ENCODE data around the gene LIPJ.

The LIPJ gene

DNA sequence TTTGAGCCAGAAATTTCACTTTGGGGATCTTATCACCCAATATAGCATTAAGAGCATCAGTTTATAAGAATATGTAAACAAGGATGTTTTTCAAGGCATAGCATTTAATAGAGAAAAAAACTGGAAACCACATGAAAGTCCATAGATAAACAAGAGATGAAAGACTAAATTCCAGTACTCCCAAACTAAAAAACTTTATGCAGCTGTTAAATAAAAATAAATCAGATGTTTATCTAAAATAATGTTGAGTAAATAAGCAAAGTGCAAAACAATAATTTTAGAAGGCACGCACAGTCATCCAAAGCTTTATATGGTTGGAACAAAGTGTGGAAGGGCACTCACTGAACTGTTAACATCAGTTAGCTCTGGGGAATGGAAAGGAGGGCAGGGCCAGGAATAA is 24.4 kb upstream of the LIPJ start:
- no peak for DNase-seq
- no peaks in the 10 kb centered on the region for H3K4me1 Mint-ChIP-seq
- H3K4me3 Mint-ChIP-seq: no peak overlapping the region
- peaks cover 4% of the 10 kb centered on the region for H3K27me3 Mint-ChIP-seq
- CTCF ChIA-PET: interaction anchor here (1.0 to 1.1 kb wide), 2 partner anchors 9 to 21 kb away, joined by 3 to 4 read pairs; partner anchors contain the start of gene RNLS
- no peaks in the 10 kb centered on the region for H3K9me3 Mint-ChIP-seq
- no peak overlapping the region for H3K27ac Mint-ChIP-seq
- H3K36me3 Mint-ChIP-seq: no peaks in the 10 kb centered on the region

GRCh38 chr10:88565072-88565471 is 21.5 kb upstream of the LIPJ start:
- CTCF ChIA-PET: interaction anchor here (0.5 to 2.1 kb wide), 10 partner anchors 10 to 649 kb away, joined by 3 to 6 read pairs (median 4); partner anchors contain the start of gene RNLS
- no peaks in the 10 kb centered on the region for H3K4me1 Mint-ChIP-seq

DNA sequence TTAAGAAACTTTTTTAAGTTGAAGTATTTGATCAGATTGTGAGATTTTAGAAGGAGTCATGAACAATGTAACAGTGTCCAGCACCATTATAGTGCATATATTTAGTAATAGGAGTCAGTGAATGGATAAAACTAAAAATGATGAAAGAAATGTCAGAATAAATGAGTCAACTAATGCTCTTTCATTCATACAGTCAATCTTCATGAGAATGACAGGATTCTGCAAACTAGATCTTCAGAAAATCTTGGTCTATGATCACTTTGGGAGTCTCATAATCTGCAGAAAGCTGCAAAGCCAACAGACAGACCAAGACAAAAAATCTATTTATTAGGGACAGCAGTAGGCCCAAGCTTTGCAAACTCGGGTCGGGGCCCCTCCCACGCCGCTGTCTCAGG is 4.2 kb upstream of the LIPJ start:
- DNase-seq: no peak
- Mint-ChIP-seq H3K4me1 (peaks cover 14% of the 10 kb centered on the region), H3K27me3 (peaks cover 20% of the 10 kb centered on the region), H3K27ac (peak overlapping the region; percentile 85), H3K4me3 (peak overlapping the region; percentile 82), H3K9me3 (no peaks in the 10 kb centered on the region), H3K36me3 (no peaks in the 10 kb centered on the region)
- CTCF ChIA-PET: interaction anchor here (0.8 to 1.8 kb wide), 10 partner anchors 10 to 722 kb away, joined by 3 to 6 read pairs (median 4); partner anchors contain the start of gene LIPN

More at GRCh38 chr10:88565072-88565471, 21.5 kb upstream of the LIPJ start:
- Mint-ChIP-seq H3K36me3 (no peaks in the 10 kb centered on the region), H3K4me3 (no peak overlapping the region), H3K9me3 (no peaks in the 10 kb centered on the region), H3K27me3 (peaks cover 4% of the 10 kb centered on the region), H3K27ac (no peak overlapping the region)
- DNase-seq: no peak

GRCh38 chr10:88582806-88583583 is 3.6 kb upstream of the LIPJ start, which contains the start of gene RNLS:
TSS of gene RNLS (minus strand) at chr10:88583318.
- Mint-ChIP-seq H3K36me3 (no peaks in the 10 kb centered on the region), H3K27ac (peak within 1 kb of the TSS; percentile 85), H3K4me3 (peak within 1 kb of the TSS; percentile 82), H3K4me1 (peaks cover 14% of the 10 kb centered on the region), H3K9me3 (no peaks in the 10 kb centered on the region), H3K27me3 (peaks cover 20% of the 10 kb centered on the region)
- CTCF ChIA-PET: interaction anchor here (0.7 to 1.8 kb wide), 14 partner anchors 9 to 722 kb away, joined by 3 to 6 read pairs (median 4); partner anchors contain the start of gene LIPN
- DNase-seq: peak; percentile 74

GRCh38 chr10:88583584-88583957 is 3.0 kb upstream of the LIPJ start:
- Mint-ChIP-seq H3K9me3 (no peaks in the 10 kb centered on the region), H3K36me3 (no peaks in the 10 kb centered on the region), H3K27me3 (peaks cover 20% of the 10 kb centered on the region), H3K4me1 (peaks cover 14% of the 10 kb centered on the region), H3K27ac (peak overlapping the region; percentile 85), H3K4me3 (peak overlapping the region; percentile 82)
- no peak for DNase-seq
- CTCF ChIA-PET: interaction anchor here (0.7 to 1.8 kb wide), 11 partner anchors 9 to 723 kb away, joined by 3 to 6 read pairs (median 4); partner anchors contain the start of gene LIPN

GRCh38 chr10:88592381-88592780 is 5.8 kb downstream of the LIPJ start:
- H3K36me3 Mint-ChIP-seq: no peaks in the 10 kb centered on the region
- no peak for DNase-seq
- no peaks in the 10 kb centered on the region for H3K9me3 Mint-ChIP-seq
- H3K27ac Mint-ChIP-seq: no peak overlapping the region
- CTCF ChIA-PET: interaction anchor here (1.2 kb wide), 1 partner anchor 9 kb away, joined by 5 read pairs; the partner anchor contains the start of gene RNLS
- H3K27me3 Mint-ChIP-seq: no peaks in the 10 kb centered on the region
- H3K4me1 Mint-ChIP-seq: no peaks in the 10 kb centered on the region
- H3K4me3 Mint-ChIP-seq: no peak overlapping the region

DNA sequence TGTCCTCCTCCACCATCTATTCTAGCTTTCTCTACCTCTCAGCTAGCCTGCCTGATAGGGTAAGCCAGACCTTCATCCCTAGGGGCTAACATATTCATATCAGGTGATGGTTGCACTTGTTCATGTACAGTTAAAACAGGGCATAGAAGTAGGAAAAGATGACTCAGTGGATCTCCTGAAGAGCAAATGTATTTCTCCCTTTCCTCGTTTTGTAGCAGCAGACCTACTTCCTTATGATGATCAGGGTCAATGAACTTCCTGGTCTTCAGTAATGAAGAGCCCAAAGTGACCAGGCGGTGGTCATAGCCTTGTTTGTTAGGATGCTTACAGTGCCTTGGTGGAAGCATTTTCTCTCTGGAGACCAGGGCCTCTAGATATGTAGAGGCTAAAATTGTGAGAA is 6.3 kb downstream of the LIPJ start:
- Mint-ChIP-seq H3K4me3 (no peak overlapping the region), H3K4me1 (no peaks in the 10 kb centered on the region), H3K27me3 (no peaks in the 10 kb centered on the region), H3K9me3 (no peaks in the 10 kb centered on the region), H3K27ac (no peak overlapping the region), H3K36me3 (no peaks in the 10 kb centered on the region)
- CTCF ChIA-PET: interaction anchor here (1.2 kb wide), 1 partner anchor 10 kb away, joined by 5 read pairs; the partner anchor contains the start of gene RNLS
- DNase-seq: no peak

- Mint-ChIP-seq H3K36me3 (no peaks in the 10 kb centered on the region), H3K27ac (no peak overlapping the region), H3K4me3 (no peak overlapping the region), H3K9me3 (no peaks in the 10 kb centered on the region), H3K4me1 (no peaks in the 10 kb centered on the region), H3K27me3 (no peaks in the 10 kb centered on the region)
- DNase-seq: no peak
- CTCF ChIA-PET: no interaction called here
These were observed 7.9 kb downstream of the LIPJ start for GRCh38 chr10:88594482-88594881.

DNA sequence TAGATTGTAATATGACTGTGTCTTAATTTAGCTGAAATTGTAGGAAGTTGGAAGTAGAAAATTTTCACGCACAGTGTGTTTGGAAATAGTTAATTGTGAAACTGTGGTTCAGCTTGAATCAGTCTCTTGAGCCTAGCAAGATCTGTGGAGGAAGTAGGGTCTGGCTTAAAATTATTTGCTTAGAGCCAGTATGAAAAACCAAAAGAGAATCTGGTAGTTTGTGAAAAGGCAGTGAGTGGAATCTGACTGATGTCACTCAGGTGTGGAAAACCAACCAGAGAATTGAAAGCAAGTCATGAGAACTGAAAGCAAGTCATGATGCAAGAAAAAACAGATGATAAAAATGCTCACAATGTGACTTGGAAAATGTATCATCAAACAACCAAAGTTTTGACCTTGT is 11.5 kb downstream of the LIPJ start:
- no peak for DNase-seq
- CTCF ChIA-PET: interaction anchor here (0.5 to 0.9 kb wide), 2 partner anchors 9 to 828 kb away, joined by 3 read pairs; no protein-coding TSS in a partner anchor
- no peak overlapping the region for H3K27ac Mint-ChIP-seq
- no peaks in the 10 kb centered on the region for H3K27me3 Mint-ChIP-seq
- no peak overlapping the region for H3K4me3 Mint-ChIP-seq
- no peaks in the 10 kb centered on the region for H3K36me3 Mint-ChIP-seq
- H3K9me3 Mint-ChIP-seq: no peaks in the 10 kb centered on the region
- no peaks in the 10 kb centered on the region for H3K4me1 Mint-ChIP-seq

GRCh38 chr10:88608052-88608732 is 21.6 kb downstream of the LIPJ start:
- Mint-ChIP-seq H3K27ac (no peak overlapping the region), H3K4me3 (no peak overlapping the region), H3K36me3 (no peaks in the 10 kb centered on the region), H3K27me3 (no peaks in the 10 kb centered on the region), H3K4me1 (no peaks in the 10 kb centered on the region), H3K9me3 (no peaks in the 10 kb centered on the region)
- CTCF ChIA-PET: no interaction called here
- DNase-seq: no peak

DNA sequence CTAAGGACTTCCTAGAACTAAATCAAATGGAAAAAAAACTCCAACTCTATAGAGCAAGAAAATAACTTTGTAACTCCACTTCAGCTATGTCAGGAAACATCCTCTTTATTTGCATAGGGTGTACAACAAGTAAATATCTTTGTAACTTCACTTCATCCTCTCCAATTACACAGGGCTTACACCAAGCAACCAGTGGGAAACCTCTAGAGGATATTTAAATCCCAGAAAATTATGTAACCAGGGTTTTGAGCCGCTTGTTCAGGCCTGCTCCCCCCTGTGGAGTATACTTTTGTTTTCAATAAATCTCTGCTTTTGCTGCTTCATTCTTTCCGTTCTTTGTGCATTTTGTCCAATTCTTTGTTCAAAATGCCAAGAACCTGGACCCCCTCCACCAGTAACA is 22.2 kb downstream of the LIPJ start:
- Mint-ChIP-seq H3K27ac (no peak overlapping the region), H3K27me3 (no peaks in the 10 kb centered on the region), H3K9me3 (no peaks in the 10 kb centered on the region), H3K4me1 (no peaks in the 10 kb centered on the region), H3K4me3 (no peak overlapping the region), H3K36me3 (no peaks in the 10 kb centered on the region)
- CTCF ChIA-PET: no interaction called here
- no peak for DNase-seq

- DNase-seq: no peak
- H3K27me3 Mint-ChIP-seq: no peaks in the 10 kb centered on the region
- H3K4me1 Mint-ChIP-seq: no peaks in the 10 kb centered on the region
- CTCF ChIA-PET: no interaction called here
- no peak overlapping the region for H3K4me3 Mint-ChIP-seq
- no peak overlapping the region for H3K27ac Mint-ChIP-seq
- no peaks in the 10 kb centered on the region for H3K9me3 Mint-ChIP-seq
- no peaks in the 10 kb centered on the region for H3K36me3 Mint-ChIP-seq
These were observed 29.9 kb downstream of the LIPJ start for GRCh38 chr10:88616250-88616977.

DNA sequence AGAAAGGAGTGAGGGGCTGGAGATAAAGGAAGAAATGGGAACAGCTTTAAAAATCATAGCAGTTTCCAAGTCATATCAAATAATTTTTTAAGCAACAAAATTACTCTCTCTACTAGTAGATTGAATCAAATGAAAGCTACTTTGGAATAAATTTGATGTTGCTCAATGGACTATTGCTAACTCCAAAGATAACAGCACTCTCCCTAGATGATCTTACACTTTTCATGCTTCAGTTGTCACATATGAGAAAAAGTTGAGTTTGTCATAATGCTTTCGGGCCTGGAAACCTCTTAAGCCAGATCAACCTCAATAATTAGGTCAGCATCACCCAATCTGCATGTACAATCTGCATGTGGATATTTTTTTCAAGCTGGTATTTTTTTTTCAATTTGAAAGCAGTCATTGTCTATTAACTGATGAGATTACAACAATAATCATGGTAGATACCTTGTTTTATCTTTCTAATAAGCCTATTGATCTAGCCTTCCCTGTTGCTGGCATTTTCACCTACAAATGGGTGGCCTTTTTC is 31.3 kb downstream of the LIPJ start:
- Mint-ChIP-seq H3K4me3 (no peak overlapping the region), H3K27me3 (peaks cover 4% of the 10 kb centered on the region), H3K9me3 (no peaks in the 10 kb centered on the region), H3K4me1 (no peaks in the 10 kb centered on the region), H3K36me3 (no peaks in the 10 kb centered on the region), H3K27ac (no peak overlapping the region)
- DNase-seq: no peak
- CTCF ChIA-PET: interaction anchor here (1.2 kb wide), 1 partner anchor 53 kb away, joined by 3 read pairs; no protein-coding TSS in a partner anchor

DNA sequence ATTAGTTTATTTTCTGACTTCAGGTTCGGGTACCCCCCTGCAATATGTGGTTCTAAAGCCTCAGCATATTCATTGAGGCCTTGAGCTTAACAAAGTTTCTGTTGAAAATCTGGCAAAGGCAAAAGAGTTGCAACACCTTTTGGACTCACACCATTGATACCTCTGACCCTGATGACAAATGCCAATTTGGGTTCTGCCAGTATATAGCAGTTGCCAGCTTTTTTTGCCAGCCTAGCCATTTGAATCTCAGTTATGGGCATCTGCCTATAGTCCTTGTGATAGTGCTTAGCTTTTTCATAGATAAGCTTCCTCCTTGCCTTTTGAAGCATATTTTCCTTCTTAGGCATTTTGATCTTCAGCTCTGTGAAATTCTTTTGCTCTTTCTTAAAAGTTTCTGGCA is 31.9 kb downstream of the LIPJ start:
- H3K9me3 Mint-ChIP-seq: no peaks in the 10 kb centered on the region
- no peak overlapping the region for H3K4me3 Mint-ChIP-seq
- H3K36me3 Mint-ChIP-seq: no peaks in the 10 kb centered on the region
- H3K27ac Mint-ChIP-seq: no peak overlapping the region
- no peaks in the 10 kb centered on the region for H3K4me1 Mint-ChIP-seq
- DNase-seq: no peak
- CTCF ChIA-PET: no interaction called here
- H3K27me3 Mint-ChIP-seq: peaks cover 4% of the 10 kb centered on the region

Measured in activated naive CD4-positive, alpha-beta T cell treated with anti-CD3 and anti-CD28 coated beads, Interleukin-2, amount 10 ng/mL, durations not matched to agents 7 days and 5 days (primary cell).